Measurements from ENCODE around the gene ADAMTSL5. TPM values are rescaled to one million over a fixed set of nuclear protein-coding genes. Genes with fewer than 3 reads are reported as not detected.
A peak's percentile ranks its signal among the peaks of the same experiment; 100 is the strongest.

ADAMTSL5 gene
- total and polyA plus RNA-seq, 2 of the 8 experiments (the other 6 are each of a cell fraction or from before 2014, with no cell fraction given) = 0.82 to 0.99 TPM

- DNase-seq (ENCODE audit: low read depth in 1 of 2, low spot score in 2 of 2) (no peak), FAIRE-seq (no peak)
- Histone ChIP-seq H3K9ac (replicated peaks in 1 of 4; ENCODE audit: extremely low read depth in 1 of 4, low read depth in 3 of 4, low read length in 3 of 4) (no peak overlapping the region), H3K18ac (ENCODE audit: extremely low read depth, low read length) (no peak overlapping the region), H3K4me3 (ENCODE audit: extremely low read depth in 1 of 4, insufficient read depth in 2 of 4, low read depth in 3 of 4, low read length in 4 of 4) (no peak overlapping the region), H3K23ac (ENCODE audit: insufficient read length) (no peak overlapping the region), H2BK12ac (ENCODE audit: low read depth, low read length) (no peak overlapping the region), H3K23me2 (ENCODE audit: low read depth, low read length) (peaks cover 6% of the 10 kb centered on the region; the same call in 1 of the 2 replicates), H3K4me2 (ENCODE audit: insufficient read depth in 1 of 2, low read depth in 2 of 2, low read length in 2 of 2) (0 out of 4 replicates have a peak overlapping the region, but pooled peaks of 1 of the 2 experiments have one; percentile 9), H2BK5ac (ENCODE audit: low read depth, low read length) (no peak overlapping the region), H2BK20ac (ENCODE audit: low read length) (no peak overlapping the region), H3K27ac (ENCODE audit: low read depth, low read length) (no peak overlapping the region), H3K4me1 (replicated peaks in 1 of 4; ENCODE audit: control insufficient read depth in 3 of 4, insufficient read depth in 4 of 4, low read length in 3 of 4) (peaks cover 0 to 3% (median 0%) of the 10 kb centered on the region in 4 experiments; a peak in 3 of 7 replicates), H4K8ac (ENCODE audit: extremely low read depth, insufficient read depth, low read length) (no peak overlapping the region), H4K91ac (replicated peaks; ENCODE audit: insufficient read length, low read length) (no peak overlapping the region), H2AFZ (ENCODE audit: low read length) (no peak overlapping the region), H2BK120ac (replicated peaks; ENCODE audit: low read depth, low read length) (no peak overlapping the region), H3K9me3 (ENCODE audit: insufficient read depth in 2 of 2, low read depth in 1 of 2, low read length in 1 of 2) (no peaks in the 10 kb centered on the region), H2BK15ac (ENCODE audit: low read length) (peak overlapping the region; percentile 46; the same call in 1 of the 2 replicates), H2AK5ac (ENCODE audit: low read depth, low read length) (no peak overlapping the region), H3K79me1 (ENCODE audit: low read depth, low read length) (no peaks in the 10 kb centered on the region), H3K36me3 (ENCODE audit: control insufficient read depth in 2 of 4, insufficient read depth in 4 of 4, low read length in 3 of 4) (no peaks in the 10 kb centered on the region), H3K4ac (replicated peaks; ENCODE audit: insufficient read length, low read depth, low read length) (no peak overlapping the region), H4K5ac (ENCODE audit: insufficient read length, low read depth, low read length) (no peak overlapping the region), H3K79me2 (ENCODE audit: control insufficient read depth in 1 of 2, insufficient read depth in 2 of 2, low read length in 2 of 2) (no peaks in the 10 kb centered on the region), H3K14ac (ENCODE audit: insufficient read length) (no peak overlapping the region), H3K27me3 (replicated peaks in 1 of 4; ENCODE audit: control insufficient read depth in 3 of 4, extremely low read depth in 1 of 4, insufficient read depth in 3 of 4, low read length in 3 of 4) (peaks cover 0 to 10% (median 5%) of the 10 kb centered on the region in 4 experiments; a peak in 5 of 7 replicates), H3K56ac (replicated peaks; ENCODE audit: insufficient read length, low read depth, low read length) (no peak overlapping the region), H4K20me1 (replicated peaks in 1 of 2; ENCODE audit: control insufficient read depth in 1 of 2, insufficient read depth in 2 of 2, low read length in 2 of 2) (peaks cover 0 to 6% of the 10 kb centered on the region in 2 experiments)
- POLR2A ChIA-PET (ENCODE audit: partially characterized antibody) = no interaction called here
- 82% methylated on average over 8 of the region's 9 CpGs; no CpG with 5 or more reads in 1 of the 2 experiments for WGBS, 2 experiments (ENCODE audit: extremely low coverage in 1 of 2, insufficient coverage in 1 of 2, insufficient read length in 1 of 2, insufficient replicate concordance in 2 of 2, low coverage in 1 of 2, low lambda C conversion rate in 2 of 2, missing lambda C conversion rate in 1 of 2)
- CTCF ChIA-PET (ENCODE audit: partially characterized antibody) = interaction anchor here (1.5 kb wide), 1 partner anchor 14 kb away, joined by 3 read pairs; no protein-coding TSS in a partner anchor
- TF ChIP-seq PHF8 (conservative IDR thresholded peaks at IDR 0.05; ENCODE audit: low read depth, low read length) (no peak), KDM1A (IDR thresholded peaks at IDR 0.05; ENCODE audit: borderline replicate concordance, low read length) (peak; percentile 35; the same call in 1 of the 2 replicates)
Measured at GRCh38 chr19:1510807-1511206, 2.0 kb downstream of the ADAMTSL5 start.
